GM19023 (cell line): ENCODE measurements around the gene HSPA12A.

Source experiments
- ATAC-seq: cut with Tn5 transposase; IDR thresholded peaks from one replicate; pipeline ENCODE4 v1.9.1; 2021; ENCODE audit warnings: mild to moderate bottlenecking, moderate library complexity; ENCODE audit not compliant: unreplicated experiment

Gene HSPA12A

DNA sequence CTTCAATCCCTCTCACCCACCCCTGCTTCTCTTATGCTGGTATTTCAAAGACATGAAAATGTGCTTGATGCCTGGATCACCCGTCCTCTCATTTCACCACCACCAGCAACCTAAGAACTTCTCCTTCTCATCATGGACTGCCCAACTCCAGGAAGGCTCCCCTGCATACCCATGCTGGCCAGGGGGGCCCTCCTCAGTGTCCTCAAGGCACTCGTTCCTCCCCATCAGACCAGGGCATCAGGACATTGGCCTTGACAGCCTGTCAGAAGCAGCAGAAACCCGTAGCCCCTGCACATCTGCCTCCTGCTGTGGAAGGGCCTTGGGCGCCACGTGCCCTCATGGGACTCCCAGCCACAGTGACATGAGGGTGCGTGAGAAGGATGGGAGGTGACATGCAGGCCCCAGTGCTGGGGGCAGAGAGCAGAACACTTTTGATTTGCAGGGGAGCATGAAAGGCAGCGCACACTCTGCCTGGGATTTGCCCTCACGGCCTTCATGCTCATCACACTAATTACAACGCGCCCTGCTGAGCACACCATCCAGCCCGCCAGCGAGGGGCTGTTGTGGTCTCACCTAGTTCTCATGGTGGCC lies 1.9 kb upstream of the HSPA12A start:
- no peak for ATAC-seq

DNA sequence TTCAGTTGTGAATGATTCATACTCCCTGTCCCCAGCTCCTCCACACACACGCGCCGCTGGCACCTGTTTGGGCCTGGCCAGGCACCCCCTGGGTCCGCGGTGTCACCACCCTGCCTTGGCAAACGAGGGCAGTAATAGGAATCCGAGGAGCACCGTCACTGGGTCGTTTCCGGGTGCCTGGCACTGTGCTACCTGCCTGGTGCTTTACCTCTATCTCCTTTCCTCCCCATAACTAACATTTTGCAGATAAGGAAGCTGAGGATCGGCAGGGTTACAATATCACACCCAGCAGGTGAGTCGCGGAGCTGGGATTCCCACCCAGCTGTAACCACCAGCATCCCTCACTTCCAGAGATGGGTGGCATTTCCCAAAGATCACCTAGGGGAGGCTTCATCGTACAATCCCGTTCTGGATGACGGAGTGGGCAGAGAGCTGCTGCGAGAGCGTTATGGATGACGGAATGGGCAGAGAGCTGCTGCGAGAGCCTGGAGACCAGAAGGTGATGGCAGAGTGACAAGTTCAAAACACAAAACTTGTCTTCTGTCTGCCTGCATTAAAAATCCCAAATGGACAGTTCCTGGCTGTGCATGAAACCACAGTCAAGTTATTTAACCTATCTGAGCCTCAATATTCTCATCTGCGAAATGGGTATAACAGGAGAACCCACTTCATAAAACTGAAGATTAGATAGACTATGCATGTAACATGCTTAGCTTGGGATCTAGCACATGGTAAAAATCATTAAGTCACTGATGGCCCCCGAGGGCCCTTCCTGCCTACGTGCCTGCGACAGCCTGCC lies 1.1 kb upstream of the HSPA12A start:
- no peak for ATAC-seq

DNA sequence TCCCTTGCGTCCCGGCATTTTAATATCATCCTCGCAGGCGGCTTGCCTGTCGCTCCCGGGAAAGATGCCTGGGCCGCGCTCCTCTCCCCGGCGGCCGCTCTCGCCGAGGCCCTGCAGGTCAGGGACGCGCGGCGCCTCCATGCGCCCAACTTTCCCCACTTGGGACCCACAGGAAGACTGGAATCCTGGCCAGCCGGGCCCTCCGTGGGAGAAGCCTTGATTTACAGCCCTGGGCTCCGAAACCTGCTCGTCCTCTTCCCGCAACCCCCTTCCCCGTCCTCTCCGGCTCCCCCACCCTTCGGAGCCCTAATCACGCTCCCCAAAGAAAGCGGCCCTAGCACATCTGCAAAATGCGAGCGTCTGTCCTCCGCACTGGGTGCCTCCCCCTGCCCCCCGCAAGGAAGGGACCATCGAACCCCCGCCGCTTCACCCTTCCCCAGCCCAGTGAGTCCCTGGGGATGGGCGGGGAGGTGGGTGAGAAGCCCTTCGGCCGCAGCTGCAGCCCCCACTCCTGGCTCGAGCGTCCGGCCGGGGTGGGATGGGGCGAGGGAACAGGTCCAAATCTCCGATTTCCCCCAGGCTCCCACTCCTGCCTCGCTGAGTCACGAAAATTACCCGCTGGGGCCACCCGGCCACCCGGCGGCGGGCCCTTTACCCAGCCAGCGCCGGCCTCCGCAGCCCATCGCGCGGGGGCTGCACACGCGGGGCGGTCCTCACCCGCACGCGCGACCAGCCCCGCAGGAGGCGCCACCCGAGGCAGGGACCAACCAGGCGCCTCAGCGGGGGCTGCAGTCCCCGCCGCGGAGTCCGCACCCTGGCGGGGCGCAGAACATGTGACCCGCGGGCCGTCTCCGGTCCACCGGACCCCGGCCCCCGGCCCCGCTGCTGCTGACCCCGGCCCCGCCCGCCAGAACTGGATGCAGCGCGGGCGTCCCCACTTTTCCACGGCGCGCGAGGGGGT lies 695 bp downstream of the HSPA12A start:
- peak; percentile 11 for ATAC-seq

- ATAC-seq, result no peak
Observed at GRCh38 chr10:116740971-116741370, 1.4 kb downstream of the HSPA12A start.

DNA sequence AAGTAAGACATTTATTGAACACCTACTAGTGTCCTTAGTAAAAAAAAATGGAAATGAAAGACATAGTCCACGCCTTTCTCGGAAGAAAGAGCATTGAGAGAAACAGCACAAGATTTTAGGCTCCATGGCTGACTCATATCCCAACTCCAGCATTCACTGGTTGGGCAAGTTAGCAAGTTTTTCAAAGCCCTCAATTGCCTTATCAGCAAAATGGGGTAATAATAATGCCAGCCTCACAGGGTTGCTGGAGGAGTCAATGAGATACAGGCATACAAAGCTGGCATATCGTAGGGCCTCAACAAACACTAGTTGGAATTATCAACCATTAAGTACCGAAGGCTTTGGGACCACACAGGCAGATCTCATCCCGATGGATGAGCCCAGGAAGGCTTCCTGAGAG lies 4.0 kb downstream of the HSPA12A start:
- ATAC-seq, result no peak

DNA sequence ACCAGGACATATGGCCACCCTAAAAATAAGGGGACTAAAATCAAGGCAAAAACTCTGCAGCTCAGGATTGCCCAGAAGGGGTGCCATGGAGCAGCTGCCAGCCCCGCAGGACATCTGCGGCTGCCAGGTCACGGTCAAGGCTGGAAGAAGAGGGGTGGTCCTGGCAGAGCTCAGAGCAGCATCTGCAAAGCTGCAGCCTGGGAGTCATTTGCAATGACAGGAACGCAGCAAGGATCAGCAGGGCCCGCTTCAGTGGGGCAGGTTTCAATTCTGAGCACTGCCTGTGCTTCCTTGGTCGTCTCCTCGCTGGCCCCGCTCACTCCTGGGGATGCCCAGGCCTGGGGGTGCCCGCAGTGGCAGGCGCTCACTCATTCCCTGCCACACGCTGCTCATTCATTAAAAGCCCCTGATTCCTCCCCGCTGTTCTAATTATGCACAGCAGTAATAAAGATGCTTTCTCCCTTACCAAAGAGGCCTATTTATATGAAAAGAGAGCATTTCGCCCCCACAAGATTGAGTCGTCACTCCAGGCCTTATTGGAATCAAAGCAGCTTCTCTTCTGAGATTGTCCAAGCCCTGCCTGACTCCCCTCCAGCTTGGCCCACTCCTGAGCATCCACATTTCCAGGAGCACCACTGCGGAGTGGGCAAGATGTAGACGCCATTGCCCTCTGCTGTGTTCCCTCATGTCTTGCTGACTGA lies 4.6 kb downstream of the HSPA12A start:
- ATAC-seq, result no peak

DNA sequence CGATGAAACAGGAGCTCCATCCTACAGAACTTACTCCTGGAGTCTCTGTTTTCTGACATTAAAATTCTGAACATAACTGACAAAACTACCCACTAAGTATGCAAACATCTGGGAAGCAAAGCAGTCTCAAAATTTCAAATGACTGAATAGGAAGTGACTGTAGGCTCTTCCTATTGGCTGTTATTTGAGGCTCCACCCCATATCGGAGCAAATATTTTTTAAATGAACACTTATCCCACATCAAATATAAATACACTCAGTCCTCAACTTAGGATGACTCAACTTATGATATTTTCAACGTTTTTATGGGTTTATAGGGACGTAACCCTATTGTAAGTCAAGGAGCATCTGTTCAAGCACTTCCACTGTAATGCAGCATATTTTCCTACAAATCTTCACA lies 8.8 kb downstream of the HSPA12A start:
- ATAC-seq, result no peak

DNA sequence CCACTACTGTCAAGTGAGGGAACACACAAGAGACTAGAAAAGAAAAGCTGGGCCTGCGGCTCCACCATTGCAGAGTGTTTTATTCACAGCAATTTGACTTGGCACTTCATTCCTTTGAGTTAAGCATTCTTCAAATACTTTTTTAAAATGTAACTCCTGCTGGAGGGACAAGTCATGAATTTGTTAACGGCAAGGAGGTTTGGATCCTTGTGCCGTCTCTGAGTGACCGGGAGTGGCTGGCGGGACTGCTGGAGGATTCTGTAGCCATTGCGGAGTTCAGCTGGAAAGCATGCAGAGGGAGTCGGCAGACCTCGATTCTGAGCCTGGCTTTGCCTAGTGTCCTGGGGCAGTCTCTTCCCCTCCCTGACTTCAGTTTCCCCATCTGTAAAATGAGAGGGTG lies 9.8 kb downstream of the HSPA12A start:
- no peak for ATAC-seq

- ATAC-seq, result no peak
Observed at GRCh38 chr10:116730464-116731260, 11.7 kb downstream of the HSPA12A start.

- no peak for ATAC-seq
Observed at GRCh38 chr10:116729243-116729642, 13.1 kb downstream of the HSPA12A start.

- ATAC-seq, result no peak
Observed at GRCh38 chr10:116728526-116729096, 13.8 kb downstream of the HSPA12A start.

GRCh38 chr10:116723428-116724281 lies 18.7 kb downstream of the HSPA12A start:
- ATAC-seq, result no peak

DNA sequence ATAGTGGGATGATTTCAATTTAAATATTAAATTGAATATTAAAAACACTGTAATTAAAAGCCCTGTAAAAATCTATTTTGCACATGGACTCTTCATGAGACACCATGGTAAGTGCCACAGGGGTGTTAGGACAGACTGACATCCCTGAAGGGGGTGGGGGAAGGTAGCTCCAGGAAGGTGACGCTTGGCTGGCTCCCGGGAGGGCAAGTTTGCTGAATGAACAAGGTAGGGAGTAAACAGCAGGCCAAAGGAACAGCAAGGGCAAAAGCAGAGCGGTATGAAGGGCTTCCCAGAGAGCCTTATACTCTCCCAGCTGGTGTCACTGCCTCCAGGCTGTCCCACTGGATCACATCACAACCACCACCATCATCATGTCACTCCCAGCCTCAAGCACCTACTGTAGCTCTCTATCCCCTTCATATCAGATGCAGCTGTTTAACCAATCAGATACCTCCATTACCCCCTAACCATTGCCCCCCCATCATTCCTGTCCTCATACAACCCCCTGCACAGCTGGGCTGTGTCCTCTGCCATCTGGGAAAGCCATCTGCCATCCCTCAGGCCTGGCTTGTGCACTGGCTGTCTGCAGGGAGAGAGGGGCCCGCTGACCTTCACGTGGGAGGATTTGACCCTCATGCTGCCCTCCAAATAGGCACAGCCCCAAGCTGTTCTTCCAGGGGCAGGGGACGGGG lies 19.5 kb downstream of the HSPA12A start:
- no peak for ATAC-seq

GRCh38 chr10:116721547-116722392 lies 20.6 kb downstream of the HSPA12A start:
- ATAC-seq, result no peak

DNA sequence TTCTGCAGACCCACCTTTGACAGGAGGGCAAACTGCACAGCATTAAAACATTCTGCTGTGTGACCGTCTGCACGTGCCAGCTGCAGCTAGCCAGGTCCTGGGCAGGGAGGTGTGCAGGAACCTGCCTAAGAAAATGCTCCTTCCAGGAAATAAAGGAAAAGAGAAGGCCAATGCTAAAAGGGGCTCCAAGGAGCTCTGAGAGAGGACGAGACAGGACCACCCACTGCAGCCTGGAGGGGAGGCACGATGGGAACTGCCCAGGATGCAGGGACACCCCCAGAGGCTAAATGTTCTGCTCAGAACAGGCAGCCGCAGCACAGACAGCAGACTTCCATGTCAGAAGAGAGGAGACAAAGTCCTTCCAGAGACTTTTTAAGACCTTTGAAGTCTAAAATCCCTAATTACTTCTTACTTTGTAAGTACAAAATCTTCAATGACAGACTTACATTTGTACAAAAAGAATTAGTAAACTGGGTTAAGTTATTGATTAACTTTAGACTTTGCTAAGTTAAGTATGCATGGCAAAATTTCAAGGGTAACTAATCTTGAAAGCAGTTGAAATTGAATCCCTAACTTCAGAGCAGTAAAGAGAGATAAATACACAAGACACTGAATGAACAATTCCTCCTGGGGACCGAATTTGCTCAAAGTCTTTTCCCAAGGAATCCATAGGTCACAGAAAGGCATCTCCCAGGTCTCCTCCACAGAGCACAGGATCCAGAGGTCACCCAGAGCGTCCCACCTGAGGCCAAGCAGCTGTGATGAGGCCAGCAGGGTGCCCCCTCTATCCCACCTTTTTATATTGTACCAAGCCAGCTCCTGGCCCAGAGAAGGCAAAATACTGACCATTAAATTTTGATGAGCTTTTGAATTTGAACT lies 21.5 kb downstream of the HSPA12A start:
- ATAC-seq, result no peak

DNA sequence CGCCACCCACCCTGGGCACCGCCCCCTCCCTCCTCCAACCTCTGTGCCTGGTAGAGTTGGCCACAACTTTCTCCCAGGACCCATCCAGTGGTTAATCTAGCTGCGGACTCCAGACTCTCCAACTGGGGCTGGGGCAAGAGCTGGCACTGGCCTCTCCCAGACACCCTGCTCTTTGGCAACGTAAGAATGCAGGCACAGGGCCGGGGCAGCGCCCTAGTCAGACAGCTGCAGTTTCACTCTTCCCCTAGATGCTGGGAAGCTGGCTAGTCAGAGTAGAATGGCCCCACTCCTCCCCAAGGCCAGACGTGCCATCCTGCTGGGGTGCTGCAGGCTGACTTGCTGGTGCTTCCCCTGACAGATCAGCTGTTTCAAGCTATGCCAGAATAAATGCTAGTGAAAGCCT lies 22.1 kb downstream of the HSPA12A start:
- ATAC-seq, result no peak
